GM18511 (cell line): ENCODE measurements around the gene INHBA.
A peak's percentile ranks its signal among the peaks of the same experiment; 100 is the strongest.

ENCODE experiments used
- ATAC-seq: cut with Tn5 transposase; IDR thresholded peaks from one replicate; pipeline ENCODE4 v1.9.1; 2021; ENCODE audit warnings: mild to moderate bottlenecking, moderate library complexity; ENCODE audit not compliant: unreplicated experiment

The INHBA gene

GRCh38 chr7:41689815-41690214, 13.1 kb downstream of the INHBA start:
- no peak for ATAC-seq

DNA sequence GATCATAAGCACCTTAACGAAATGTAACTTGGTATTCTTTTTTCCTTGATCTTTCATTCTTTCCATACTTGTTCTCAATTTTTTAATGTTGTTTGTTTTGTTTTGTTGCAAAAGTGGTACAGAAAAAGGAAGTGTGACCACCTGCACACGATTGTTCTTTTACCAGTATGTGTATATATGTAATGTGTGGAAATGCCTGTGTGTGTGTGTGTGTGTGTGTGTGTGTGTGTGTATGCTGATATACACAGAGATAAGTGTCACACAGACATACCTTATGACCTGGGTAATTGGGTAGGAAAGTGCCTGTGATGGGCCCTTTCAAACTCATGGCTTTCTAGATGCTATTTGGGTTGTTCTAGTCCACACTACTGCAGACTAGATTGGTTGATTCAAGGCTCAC, 14.0 kb downstream of the INHBA start:
- no peak for ATAC-seq

DNA sequence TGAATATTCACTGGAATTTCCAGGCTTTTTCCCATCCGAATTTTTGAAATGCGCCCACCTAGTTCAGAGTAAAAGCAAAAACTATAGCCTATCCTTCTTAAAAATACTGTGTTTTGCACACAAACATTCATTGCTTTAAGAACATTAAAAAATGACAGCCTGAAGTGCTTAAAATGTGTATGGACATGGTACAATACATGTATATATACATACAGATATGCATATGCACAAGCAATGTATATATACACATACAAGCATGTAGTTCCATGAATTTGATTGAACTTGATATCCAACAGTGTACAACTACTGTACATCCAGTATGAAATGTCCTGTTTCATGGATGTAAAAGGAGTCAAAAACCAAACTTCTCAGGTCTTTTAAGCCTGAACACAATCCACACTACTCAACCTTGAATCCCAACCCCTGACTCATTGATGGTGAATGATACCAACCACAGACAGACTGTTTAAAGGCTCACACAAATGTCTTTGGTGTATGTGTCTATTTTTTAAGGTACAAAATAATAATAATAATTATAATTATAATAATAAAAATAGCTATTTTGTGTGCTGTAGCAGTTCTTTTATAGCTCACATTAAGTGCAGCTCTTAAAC, 14.8 kb downstream of the INHBA start:
- no peak for ATAC-seq

GRCh38 chr7:41685684-41686083, 17.2 kb downstream of the INHBA start:
- ATAC-seq, result peak; percentile 58

GRCh38 chr7:41682422-41682821, 20.5 kb downstream of the INHBA start:
- ATAC-seq, result no peak

- ATAC-seq, result no peak
These were observed 23.3 kb downstream of the INHBA start for GRCh38 chr7:41679566-41679965.

- no peak for ATAC-seq
These were observed 28.3 kb downstream of the INHBA start for GRCh38 chr7:41674505-41675023.

DNA sequence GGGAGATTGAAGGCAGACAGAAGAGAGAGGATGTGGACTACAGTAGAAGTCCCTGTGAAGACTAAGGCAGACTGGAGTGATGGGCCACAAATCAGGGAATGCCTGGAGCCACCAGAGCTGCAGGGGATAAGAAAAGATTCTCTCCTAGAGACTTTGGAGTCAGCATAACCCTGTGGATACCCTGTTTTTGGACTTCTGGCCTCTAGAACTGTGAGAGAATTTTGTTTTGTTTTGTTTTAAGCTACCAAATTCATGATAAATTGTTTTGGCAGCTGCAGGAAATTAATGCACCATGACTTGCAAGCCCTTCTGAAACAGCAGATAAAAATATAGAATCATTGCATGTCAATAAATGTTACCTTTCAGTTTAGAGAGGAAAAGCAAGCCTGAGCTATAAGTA, 41.3 kb downstream of the INHBA start:
- no peak for ATAC-seq

DNA sequence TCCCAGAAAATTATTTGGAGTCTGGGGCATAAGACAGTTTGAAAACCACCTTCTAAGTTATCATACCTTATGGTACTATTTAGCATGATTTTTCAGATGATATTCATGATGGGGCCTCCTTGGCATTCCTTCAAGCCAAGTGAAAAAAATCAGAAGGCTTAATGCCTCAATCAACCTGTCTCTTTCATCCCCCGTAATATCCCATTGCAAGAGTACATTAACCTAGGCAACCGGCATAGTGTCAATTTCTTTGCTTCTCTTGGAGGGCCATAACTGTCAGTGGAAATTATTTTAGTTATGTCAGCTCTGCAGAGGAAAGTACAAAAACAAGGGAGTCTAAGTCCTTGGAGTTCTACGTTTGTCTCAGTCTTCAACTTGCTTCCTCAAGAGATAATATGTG, 43.4 kb downstream of the INHBA start:
- no peak for ATAC-seq

GRCh38 chr7:41656366-41656765, 46.5 kb downstream of the INHBA start:
- no peak for ATAC-seq

DNA sequence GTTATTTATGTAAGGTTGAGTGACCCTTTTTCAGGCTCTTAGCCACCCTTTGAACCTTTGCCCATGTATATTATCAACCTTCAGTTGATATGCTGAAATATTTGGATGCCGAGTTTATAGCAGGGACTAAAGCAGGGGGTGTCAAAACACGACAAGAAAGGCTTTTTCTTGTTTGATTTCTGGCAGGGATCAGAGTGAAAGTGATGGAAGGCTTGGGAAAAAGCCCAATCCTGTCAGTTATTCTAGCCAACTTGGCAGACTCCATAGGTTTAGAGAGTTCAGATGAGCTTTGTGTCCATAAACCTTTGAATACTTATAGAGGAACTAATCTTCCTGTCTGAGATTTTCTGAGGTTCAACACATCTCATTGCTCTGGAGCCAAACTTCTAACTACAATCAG, 47.5 kb downstream of the INHBA start:
- no peak for ATAC-seq

- no peak for ATAC-seq
These were observed 50.6 kb downstream of the INHBA start for GRCh38 chr7:41652267-41652666.

GRCh38 chr7:41648501-41648900, 54.4 kb downstream of the INHBA start:
- ATAC-seq, result no peak

DNA sequence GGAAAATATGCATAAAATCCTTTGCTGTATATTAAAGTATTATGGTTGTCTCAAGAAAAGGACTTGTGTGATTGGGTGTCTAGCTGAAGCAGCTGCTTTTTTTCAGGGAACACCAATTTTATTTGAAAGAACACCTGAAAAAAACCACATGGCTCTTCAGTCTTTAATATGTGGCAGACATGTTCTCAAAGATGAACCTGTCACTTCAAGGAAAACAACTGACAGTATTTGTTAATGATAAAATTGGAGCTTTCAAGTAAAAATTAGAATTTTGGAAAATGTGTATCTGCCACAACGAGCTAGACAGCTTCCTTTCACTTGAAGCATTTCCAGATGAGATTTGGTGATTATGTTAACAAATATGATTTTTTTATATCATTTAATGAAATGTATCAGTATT, 59.3 kb downstream of the INHBA start:
- no peak for ATAC-seq

DNA sequence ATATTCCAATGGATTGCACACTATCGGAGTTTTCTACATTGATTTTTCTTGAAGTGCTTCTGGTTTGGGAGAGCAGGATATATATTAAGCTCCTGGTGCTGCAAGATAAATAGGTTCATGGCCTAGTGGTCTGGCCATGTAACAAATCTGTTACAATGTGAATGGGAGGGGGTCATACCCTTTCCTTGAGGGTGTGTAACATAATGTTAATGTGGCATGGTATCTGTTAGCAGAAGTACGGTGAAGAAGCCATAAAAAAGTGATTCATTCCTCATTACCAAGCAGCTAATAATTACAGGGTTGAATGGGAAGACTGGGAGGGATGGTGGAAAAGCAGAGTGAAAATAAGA, 61.2 kb downstream of the INHBA start:
- ATAC-seq, result no peak

DNA sequence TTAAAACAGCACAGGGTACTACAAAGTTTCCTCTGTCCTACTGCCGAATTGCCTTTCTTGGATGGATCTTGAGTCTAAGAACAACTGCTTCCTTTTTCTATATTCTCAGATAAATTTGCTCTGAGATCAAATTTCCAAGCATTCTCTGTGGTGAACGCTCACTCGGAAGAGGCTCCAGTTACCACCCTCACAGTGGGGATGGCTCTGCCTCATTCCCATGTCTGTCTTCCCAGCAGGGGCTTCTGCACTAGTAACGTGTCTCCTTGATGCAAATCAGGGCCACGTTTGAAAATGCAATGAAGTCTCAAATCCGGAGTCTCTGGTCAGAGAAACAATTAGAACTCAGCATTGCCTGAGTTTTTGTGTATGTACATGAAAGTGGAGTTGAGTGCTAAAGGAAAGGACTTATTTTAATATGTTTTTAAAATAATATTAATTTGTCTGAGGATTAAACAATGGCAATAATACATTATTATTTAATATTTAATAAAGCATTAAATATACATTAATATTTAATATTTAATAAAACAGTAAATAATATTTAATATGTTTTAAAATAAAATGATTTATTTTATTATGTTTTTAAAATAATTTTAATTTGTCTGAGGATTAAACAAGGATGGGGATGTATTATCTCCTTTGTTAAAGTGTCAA, 61.8 kb downstream of the INHBA start:
- ATAC-seq, result no peak

DNA sequence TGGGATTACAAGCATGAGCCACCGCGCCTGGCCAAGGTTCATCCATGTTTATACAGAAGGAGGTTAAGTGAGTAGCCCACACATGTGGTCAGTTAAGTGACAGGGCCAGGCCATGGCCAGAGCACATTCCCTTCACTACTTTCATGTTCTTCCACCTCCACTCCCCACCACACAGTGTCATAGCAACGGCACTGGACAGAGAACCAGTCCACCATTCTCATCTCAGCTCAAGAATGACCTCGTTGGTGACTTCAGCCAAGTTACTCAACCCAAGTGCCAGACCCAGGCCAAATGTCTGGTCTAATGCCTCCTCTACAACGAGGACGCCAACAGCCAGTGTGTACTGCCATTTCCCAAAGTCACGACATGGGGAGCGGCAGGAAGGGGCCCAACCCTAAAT, 62.4 kb downstream of the INHBA start:
- ATAC-seq, result no peak

- ATAC-seq, result no peak
These were observed 65.8 kb downstream of the INHBA start for GRCh38 chr7:41637049-41637448.
